ENCODE results near the gene CP. TPM values are rescaled to one million over a fixed set of nuclear protein-coding genes. Genes with fewer than 3 reads are reported as not detected.

The CP gene
- total and polyA plus RNA-seq, 2 of the 13 experiments (the other 11 are each of a cell fraction or from before 2014, with no cell fraction given), result 42.6 to 789 TPM

DNA sequence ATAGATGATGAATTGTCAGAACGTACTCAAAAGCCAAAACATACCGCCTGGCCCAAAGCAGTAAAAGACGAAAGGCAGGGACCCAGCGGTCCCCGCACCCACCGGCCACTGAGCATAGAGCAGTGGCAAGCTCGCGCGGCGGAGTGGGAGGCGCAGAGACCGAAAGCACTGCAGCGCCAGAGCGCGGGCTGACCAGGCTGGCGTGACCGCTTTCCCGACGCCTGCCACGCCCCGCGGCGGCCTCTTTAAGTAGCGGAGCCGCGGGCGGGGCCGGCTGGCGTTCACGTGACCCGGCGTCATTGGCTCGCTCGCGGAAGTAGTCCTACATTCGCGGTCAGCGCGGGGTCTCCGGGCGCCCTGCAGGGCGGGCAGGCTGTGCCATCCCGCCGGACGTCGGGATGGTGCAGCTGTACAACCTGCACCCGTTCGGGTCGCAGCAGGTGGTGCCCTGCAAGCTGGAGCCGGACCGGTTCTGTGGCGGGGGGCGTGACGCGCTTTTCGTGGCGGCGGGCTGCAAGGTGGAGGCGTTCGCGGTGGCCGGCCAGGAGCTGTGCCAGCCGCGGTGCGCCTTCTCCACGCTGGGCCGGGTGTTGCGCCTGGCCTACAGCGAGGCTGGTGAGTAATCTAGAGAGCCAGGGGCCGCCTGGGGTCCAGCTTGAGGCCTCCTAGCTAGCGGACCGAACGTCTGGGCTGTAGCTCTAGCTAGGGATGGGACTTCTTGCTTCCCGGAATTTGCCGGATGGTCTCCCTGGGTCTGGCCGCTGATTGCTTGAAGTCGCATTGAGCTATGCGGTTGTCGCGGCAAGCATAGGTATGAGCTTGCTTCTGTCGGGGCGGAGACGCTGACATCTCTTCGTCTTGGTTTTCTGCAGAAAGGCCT, 92.1 kb downstream of the CP start, which contains the start of gene HPS3 (continued):
- TF ChIP-seq ZNF329 (CRISPR knock-in tag; IDR thresholded peaks at IDR 0.05; ENCODE audit: low read depth) (no peak), CCDC6 (CRISPR knock-in tag; IDR thresholded peaks at IDR 0.05) (no peak), ZFP62 (CRISPR knock-in tag; IDR thresholded peaks at IDR 0.05) (0 out of 2 replicates have a peak, but pooled peaks have one; percentile 56), ZBTB21 (CRISPR knock-in tag; IDR thresholded peaks at IDR 0.05) (no peak), ZKSCAN1 (IDR thresholded peaks at IDR 0.05; ENCODE audit: low read length) (no peak), KLF13 (CRISPR knock-in tag; IDR thresholded peaks at IDR 0.05) (peak; percentile 86; the same call in 1 of the 2 replicates), NBN (conservative IDR thresholded peaks at IDR 0.05) (no peak), SOX6 (IDR thresholded peaks at IDR 0.05) (no peak), SOX6 (CRISPR knock-in tag; IDR thresholded peaks at IDR 0.05) (peak; percentile 77), ZNF781 (CRISPR knock-in tag; IDR thresholded peaks at IDR 0.05; ENCODE audit: borderline replicate concordance, not compliant biosample characterization) (no peak), TBX2 (CRISPR knock-in tag; IDR thresholded peaks at IDR 0.05; ENCODE audit: borderline replicate concordance) (peak; percentile 78), HOXA9 (CRISPR knock-in tag; IDR thresholded peaks at IDR 0.05; ENCODE audit: borderline replicate concordance) (0 out of 2 replicates have a peak, but pooled peaks have one; percentile 65), HNRNPUL1 (IDR thresholded peaks at IDR 0.05; ENCODE audit: low read depth, low read length) (0 out of 2 replicates have a peak, but pooled peaks have one; percentile 27), NFIB (CRISPR knock-in tag; IDR thresholded peaks at IDR 0.05; ENCODE audit: borderline replicate concordance) (no peak), ZNF230 (CRISPR knock-in tag; IDR thresholded peaks at IDR 0.05) (peak; percentile 78; the same call in 1 of the 2 replicates), ZNF570 (CRISPR knock-in tag; IDR thresholded peaks at IDR 0.05; ENCODE audit: borderline replicate concordance) (no peak)
- TF ChIP-seq, protein P1, sequence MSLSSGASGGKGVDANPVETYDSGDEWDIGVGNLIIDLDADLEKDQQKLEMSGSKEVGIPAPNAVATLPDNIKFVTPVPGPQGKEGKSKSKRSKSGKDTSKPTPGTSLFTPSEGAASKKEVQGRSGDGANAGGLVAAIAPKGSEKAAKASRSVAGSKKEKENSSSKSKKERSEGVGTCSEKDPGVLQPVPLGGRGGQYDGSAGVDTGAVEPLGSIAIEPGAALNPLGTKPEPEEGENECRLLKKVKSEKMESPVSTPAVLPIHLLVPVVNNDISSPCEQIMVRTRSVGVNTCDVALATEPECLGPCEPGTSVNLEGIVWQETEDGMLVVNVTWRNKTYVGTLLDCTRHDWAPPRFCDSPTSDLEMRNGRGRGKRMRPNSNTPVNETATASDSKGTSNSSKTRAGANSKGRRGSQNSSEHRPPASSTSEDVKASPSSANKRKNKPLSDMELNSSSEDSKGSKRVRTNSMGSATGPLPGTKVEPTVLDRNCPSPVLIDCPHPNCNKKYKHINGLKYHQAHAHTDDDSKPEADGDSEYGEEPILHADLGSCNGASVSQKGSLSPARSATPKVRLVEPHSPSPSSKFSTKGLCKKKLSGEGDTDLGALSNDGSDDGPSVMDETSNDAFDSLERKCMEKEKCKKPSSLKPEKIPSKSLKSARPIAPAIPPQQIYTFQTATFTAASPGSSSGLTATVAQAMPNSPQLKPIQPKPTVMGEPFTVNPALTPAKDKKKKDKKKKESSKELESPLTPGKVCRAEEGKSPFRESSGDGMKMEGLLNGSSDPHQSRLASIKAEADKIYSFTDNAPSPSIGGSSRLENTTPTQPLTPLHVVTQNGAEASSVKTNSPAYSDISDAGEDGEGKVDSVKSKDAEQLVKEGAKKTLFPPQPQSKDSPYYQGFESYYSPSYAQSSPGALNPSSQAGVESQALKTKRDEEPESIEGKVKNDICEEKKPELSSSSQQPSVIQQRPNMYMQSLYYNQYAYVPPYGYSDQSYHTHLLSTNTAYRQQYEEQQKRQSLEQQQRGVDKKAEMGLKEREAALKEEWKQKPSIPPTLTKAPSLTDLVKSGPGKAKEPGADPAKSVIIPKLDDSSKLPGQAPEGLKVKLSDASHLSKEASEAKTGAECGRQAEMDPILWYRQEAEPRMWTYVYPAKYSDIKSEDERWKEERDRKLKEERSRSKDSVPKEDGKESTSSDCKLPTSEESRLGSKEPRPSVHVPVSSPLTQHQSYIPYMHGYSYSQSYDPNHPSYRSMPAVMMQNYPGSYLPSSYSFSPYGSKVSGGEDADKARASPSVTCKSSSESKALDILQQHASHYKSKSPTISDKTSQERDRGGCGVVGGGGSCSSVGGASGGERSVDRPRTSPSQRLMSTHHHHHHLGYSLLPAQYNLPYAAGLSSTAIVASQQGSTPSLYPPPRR (CRISPR knock-in tag; IDR thresholded peaks at IDR 0.05; ENCODE audit: borderline replicate concordance), result 0 out of 2 replicates have a peak, but pooled peaks have one; percentile 49
- TF ChIP-seq, protein P2, sequence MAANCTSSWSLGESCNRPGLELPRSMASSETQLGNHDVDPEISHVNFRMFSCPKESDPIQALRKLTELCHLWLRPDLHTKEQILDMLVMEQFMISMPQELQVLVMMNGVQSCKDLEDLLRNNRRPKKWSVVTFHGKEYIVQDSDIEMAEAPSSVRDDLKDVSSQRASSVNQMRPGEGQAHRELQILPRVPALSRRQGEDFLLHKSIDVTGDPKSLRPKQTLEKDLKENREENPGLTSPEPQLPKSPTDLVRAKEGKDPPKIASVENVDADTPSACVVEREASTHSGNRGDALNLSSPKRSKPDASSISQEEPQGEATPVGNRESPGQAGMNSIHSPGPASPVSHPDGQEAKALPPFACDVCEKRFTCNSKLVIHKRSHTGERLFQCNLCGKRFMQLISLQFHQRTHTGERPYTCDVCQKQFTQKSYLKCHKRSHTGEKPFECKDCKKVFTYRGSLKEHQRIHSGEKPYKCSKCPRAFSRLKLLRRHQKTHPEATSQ (CRISPR knock-in tag; IDR thresholded peaks at IDR 0.05; ENCODE audit: borderline replicate concordance), result peak; percentile 98; the same call in 1 of the 2 replicates
- TF ChIP-seq, protein P3, sequence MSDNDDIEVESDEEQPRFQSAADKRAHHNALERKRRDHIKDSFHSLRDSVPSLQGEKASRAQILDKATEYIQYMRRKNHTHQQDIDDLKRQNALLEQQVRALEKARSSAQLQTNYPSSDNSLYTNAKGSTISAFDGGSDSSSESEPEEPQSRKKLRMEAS (IDR thresholded peaks at IDR 0.05), result peak; percentile 87
- TF ChIP-seq, protein P4, sequence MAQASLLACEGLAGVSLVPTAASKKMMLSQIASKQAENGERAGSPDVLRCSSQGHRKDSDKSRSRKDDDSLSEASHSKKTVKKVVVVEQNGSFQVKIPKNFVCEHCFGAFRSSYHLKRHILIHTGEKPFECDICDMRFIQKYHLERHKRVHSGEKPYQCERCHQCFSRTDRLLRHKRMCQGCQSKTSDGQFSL (CRISPR knock-in tag; IDR thresholded peaks at IDR 0.05), result 0 out of 2 replicates have a peak, but pooled peaks have one; percentile 28

Measured in HepG2 (cell line).